GM23338 (cell line): ENCODE results near the gene KLC4. TPM values are rescaled to one million over a fixed set of nuclear protein-coding genes. Genes with fewer than 3 reads are reported as not detected.

ENCODE experiments used
- ATAC-seq: fragments of 200-7000 bp; cut with Tn5 transposase; 3 replicates; pipeline ENCODE4 v1.9.1; 2020
- DNase-seq: peaks from one replicate; pipeline ENCODE4 v3.0.0-alpha.2; 2015; ENCODE audit warnings: low spot score
- H2AFZ ChIP-seq: fragments of 200-600 bp; sonication (generic); 2 replicates; pipeline ENCODE4 v1.8.0; 2016; ENCODE audit warnings: antibody characterized with exemption, mild to moderate bottlenecking, moderate library complexity
- H3F3A ChIP-seq: fragments of 200-600 bp; sonication (generic); replicated peaks from 2 replicates; pipeline ENCODE4 v1.8.0; 2017; ENCODE audit warnings: antibody characterized with exemption, mixed run types, low read depth
- H3K27ac ChIP-seq: fragments of 200-600 bp; sonication (generic); 2 replicates; pipeline ENCODE4 v1.6.1; 2016; ENCODE audit warnings: low read depth
- H3K27me3 ChIP-seq: fragments of 200-600 bp; sonication (generic); 2 replicates; pipeline ENCODE4 v1.8.0; 2016; ENCODE audit warnings: mild to moderate bottlenecking, mixed run types, moderate library complexity; ENCODE audit not compliant: insufficient read depth
- H3K36me3 ChIP-seq: fragments of 200-600 bp; sonication (generic); 2 replicates; pipeline ENCODE4 v1.8.0; 2016; ENCODE audit warnings: mild to moderate bottlenecking; ENCODE audit not compliant: insufficient read depth
- H3K4me1 ChIP-seq: fragments of 200-600 bp; sonication (generic); 2 replicates; pipeline ENCODE4 v1.8.0; 2016; ENCODE audit warnings: mild to moderate bottlenecking, moderate library complexity; ENCODE audit not compliant: insufficient read depth
- H3K4me2 ChIP-seq: fragments of 200-600 bp; sonication (generic); 2 replicates; pipeline ENCODE4 v1.7.1; 2017; ENCODE audit warnings: mixed run types
- H3K4me3 ChIP-seq: fragments of 200-600 bp; sonication (generic); 2 replicates; pipeline ENCODE4 v1.6.1; 2016; ENCODE audit warnings: mixed run types
- H3K79me2 ChIP-seq: fragments of 200-600 bp; sonication (generic); replicated peaks from 2 replicates; pipeline ENCODE4 v1.8.0; 2017; ENCODE audit warnings: mild to moderate bottlenecking; ENCODE audit not compliant: insufficient read depth
- H3K9me2 ChIP-seq: fragments of 200-600 bp; sonication (generic); 2 replicates; pipeline ENCODE4 v1.8.0; 2017; ENCODE audit not compliant: insufficient read depth
- H4K20me1 ChIP-seq: fragments of 200-600 bp; sonication (generic); replicated peaks from 2 replicates; pipeline ENCODE4 v1.8.0; 2017; ENCODE audit warnings: mild to moderate bottlenecking; ENCODE audit not compliant: insufficient read depth
- H3K27ac Mint-ChIP-seq: 2 replicates; pipeline ENCODE4 v1.8.0; 2020; ENCODE audit warnings: inconsistent platforms, mild to moderate bottlenecking, moderate library complexity, mixed read lengths
- H3K27me3 Mint-ChIP-seq: 3 replicates; pipeline ENCODE4 v1.8.0; 2022; ENCODE audit warnings: low read depth, mild to moderate bottlenecking, moderate library complexity, mixed read lengths, inconsistent platforms; ENCODE audit not compliant: insufficient read depth, poor library complexity
- H3K36me3 Mint-ChIP-seq: 3 replicates; pipeline ENCODE4 v1.8.0; 2021; ENCODE audit warnings: low read depth, mild to moderate bottlenecking, inconsistent platforms, moderate library complexity, mixed read lengths
- H3K4me1 Mint-ChIP-seq: 3 replicates; pipeline ENCODE4 v1.8.0; 2020; ENCODE audit warnings: mild to moderate bottlenecking, inconsistent platforms, mixed read lengths
- H3K4me3 Mint-ChIP-seq: 3 replicates; pipeline ENCODE4 v1.8.0; 2021; ENCODE audit warnings: moderate library complexity, mild to moderate bottlenecking, inconsistent platforms, mixed read lengths
- H3K9me3 Mint-ChIP-seq: 3 replicates; pipeline ENCODE4 v1.8.0; 2020; ENCODE audit warnings: moderate library complexity, mild to moderate bottlenecking, inconsistent platforms, mixed read lengths
- ETS1 ChIP-seq: IDR thresholded peaks from 2 replicates; pipeline ENCODE4 v1.6.1; 2016; ENCODE audit warnings: antibody characterized with exemption
- EZH2 ChIP-seq: fragments of 200-600 bp; sonication (generic); IDR thresholded peaks from one replicate; pipeline ENCODE4 v1.8.0; 2017; ENCODE audit warnings: antibody characterized with exemption, mild to moderate bottlenecking, low read depth; ENCODE audit not compliant: unreplicated experiment
- EZH2phosphoT487 ChIP-seq: fragments of 200-600 bp; sonication (generic); IDR thresholded peaks from one replicate; pipeline ENCODE4 v1.8.1; 2018; ENCODE audit warnings: antibody characterized with exemption; ENCODE audit not compliant: unreplicated experiment
- JUNB ChIP-seq: IDR thresholded peaks from one replicate; pipeline ENCODE4 v1.6.1; 2016; ENCODE audit warnings: antibody characterized with exemption; ENCODE audit not compliant: unreplicated experiment
- NANOG ChIP-seq: IDR thresholded peaks from 2 replicates; pipeline ENCODE4 v1.6.1; 2016; ENCODE audit warnings: antibody characterized with exemption, borderline replicate concordance
- POLR2AphosphoS5 ChIP-seq: IDR thresholded peaks from 2 replicates; pipeline ENCODE4 v1.6.1; 2016; ENCODE audit warnings: antibody characterized with exemption, low read depth
- REST ChIP-seq: IDR thresholded peaks from one replicate; pipeline ENCODE4 v1.6.1; 2018; ENCODE audit warnings: antibody characterized with exemption; ENCODE audit not compliant: unreplicated experiment
- STAT1 ChIP-seq: IDR thresholded peaks from one replicate; pipeline ENCODE4 v1.6.1; 2016; ENCODE audit warnings: antibody characterized with exemption; ENCODE audit not compliant: unreplicated experiment
- ZNF114 ChIP-seq: fragments of 250-450 bp; sonication (Bioruptor Pico); IDR thresholded peaks from 2 replicates; pipeline ENCODE4 v1.5.0; 2020; ENCODE audit warnings: mild to moderate bottlenecking, moderate library complexity
- ZNF462 ChIP-seq: fragments of 250-450 bp; sonication (Bioruptor Pico); IDR thresholded peaks from 2 replicates; pipeline ENCODE4 v1.5.0; 2020; ENCODE audit warnings: mild to moderate bottlenecking, moderate library complexity
- polyA plus RNA-seq: library from polyadenylated mRNA; unstranded; fragments of >200 nt; fragmentation: Nextera tagmentation; extraction: Ambion mirVana; gene quantifications from 2 replicates; pipeline ENCODE4 v1.2.1, GENCODE V29; 2016
- total RNA-seq: library from RNA; depleted of rRNA; stranded (reverse); fragments of >200 nt; shearing (Covaris generic); gene quantifications from 2 replicates; pipeline ENCODE4 v1.2.3, GENCODE V29; 2014

Gene KLC4
- total and polyA plus RNA-seq, 2 experiments from 2014 or later: 14.9 to 17.4 TPM

- Histone ChIP-seq H3K4me3 (no peak overlapping the region), H3K79me2 (peaks cover 97% of the 10 kb centered on the region), H3F3A (peaks cover 3% of the 10 kb centered on the region; the same call in 1 of the 2 replicates), H3K27me3 (no peaks in the 10 kb centered on the region), H3K9me2 (no peaks in the 10 kb centered on the region), H2AFZ (no peak overlapping the region), H3K27ac (peak overlapping the region; percentile 84), H3K4me1 (peaks cover 40% of the 10 kb centered on the region), H3K36me3 (no peaks in the 10 kb centered on the region), H4K20me1 (no peaks in the 10 kb centered on the region), H3K4me2 (peak overlapping the region; percentile 64; the same call in 1 of the 2 replicates)
- DNase-seq (no peak), ATAC-seq (peak; percentile 9; the same call in 2 of the 3 replicates)
- H3K36me3 Mint-ChIP-seq: no peaks in the 10 kb centered on the region
- peaks cover 3% of the 10 kb centered on the region for H3K27me3 Mint-ChIP-seq
- TF ChIP-seq REST: no peak
- TF ChIP-seq EZH2phosphoT487: no peak
- TF ChIP-seq ZNF114: no peak
- TF ChIP-seq ETS1: no peak
- no peak for TF ChIP-seq ZNF462
- TF ChIP-seq JUNB: no peak
- no peak for TF ChIP-seq EZH2
- TF ChIP-seq NANOG: no peak
- TF ChIP-seq STAT1: no peak
- no peak for TF ChIP-seq POLR2AphosphoS5
- H3K9me3 Mint-ChIP-seq: no peaks in the 10 kb centered on the region
- no peak overlapping the region for H3K4me3 Mint-ChIP-seq
- peaks cover 46% of the 10 kb centered on the region for H3K4me1 Mint-ChIP-seq
- peak overlapping the region; percentile 93 for H3K27ac Mint-ChIP-seq
Observed at GRCh38 chr6:43097098-43097489, 37.7 kb downstream of the KLC4 start.
